WERI-Rb-1 (cell line): ENCODE results near the gene SPOCK3.

Experiments used
- DNase-seq: peaks from one replicate; pipeline ENCODE4 v3.0.0-alpha.2; 2020
- H3K27ac ChIP-seq: fragments of 250-450 bp; sonication (Bioruptor Pico); 2 replicates; pipeline ENCODE4 v1.5.1; 2020; ENCODE audit warnings: mild to moderate bottlenecking, moderate library complexity
- H3K27me3 ChIP-seq: fragments of 250-450 bp; sonication (Bioruptor Pico); 2 replicates; pipeline ENCODE4 v1.5.1; 2021; ENCODE audit warnings: mild to moderate bottlenecking, low read depth, moderate library complexity; ENCODE audit not compliant: insufficient read depth, severe bottlenecking
- H3K36me3 ChIP-seq: fragments of 250-450 bp; sonication (Bioruptor Pico); 2 replicates; pipeline ENCODE4 v1.5.1; 2020; ENCODE audit warnings: mild to moderate bottlenecking, moderate library complexity
- H3K4me3 ChIP-seq: 2 replicates; pipeline ENCODE4 v1.5.1; 2011; ENCODE audit warnings: low read depth, mild to moderate bottlenecking, control low read depth, low read length
- H3K9me3 ChIP-seq: fragments of 250-450 bp; sonication (Bioruptor Pico); 2 replicates; pipeline ENCODE4 v1.5.1; 2021; ENCODE audit warnings: mild to moderate bottlenecking, moderate library complexity; ENCODE audit not compliant: severe bottlenecking
- CTCF ChIP-seq: IDR thresholded peaks from 2 replicates; pipeline ENCODE4 v1.5.1; 2011; ENCODE audit warnings: low read depth, mild to moderate bottlenecking, control low read depth, inconsistent platforms, low read length

SPOCK3 gene

GRCh38 chr4:166902941-166903340 lies 331.4 kb downstream of the SPOCK3 start:
- no peaks in the 10 kb centered on the region for H3K9me3 ChIP-seq
- DNase-seq = no peak
- TF ChIP-seq CTCF = no peak

GRCh38 chr4:166896254-166896653 lies 338.0 kb downstream of the SPOCK3 start:
- Histone ChIP-seq H3K27ac (no peak overlapping the region), H3K36me3 (no peaks in the 10 kb centered on the region), H3K9me3 (no peaks in the 10 kb centered on the region), H3K4me3 (no peak overlapping the region), H3K27me3 (no peaks in the 10 kb centered on the region)
- no peak for DNase-seq
- TF ChIP-seq CTCF = no peak

More at GRCh38 chr4:166902941-166903340, 331.4 kb downstream of the SPOCK3 start:
- no peaks in the 10 kb centered on the region for H3K27me3 ChIP-seq
- H3K36me3 ChIP-seq = no peaks in the 10 kb centered on the region
- no peak overlapping the region for H3K27ac ChIP-seq
- no peak overlapping the region for H3K4me3 ChIP-seq

- no peaks in the 10 kb centered on the region for H3K36me3 ChIP-seq
- H3K27ac ChIP-seq = no peak overlapping the region
- no peak overlapping the region for H3K4me3 ChIP-seq
- no peaks in the 10 kb centered on the region for H3K9me3 ChIP-seq
- TF ChIP-seq CTCF = no peak
- no peaks in the 10 kb centered on the region for H3K27me3 ChIP-seq
- no peak for DNase-seq
These were observed 338.5 kb downstream of the SPOCK3 start for GRCh38 chr4:166895771-166896170.

- Histone ChIP-seq H3K4me3 (no peak overlapping the region), H3K36me3 (no peaks in the 10 kb centered on the region), H3K27me3 (no peaks in the 10 kb centered on the region), H3K27ac (no peak overlapping the region), H3K9me3 (no peaks in the 10 kb centered on the region)
- TF ChIP-seq CTCF = no peak
- no peak for DNase-seq
These were observed 346.8 kb downstream of the SPOCK3 start for GRCh38 chr4:166887457-166887856.

- DNase-seq = no peak
- H3K27ac ChIP-seq = no peak overlapping the region
- no peaks in the 10 kb centered on the region for H3K27me3 ChIP-seq
- H3K4me3 ChIP-seq = no peak overlapping the region
- no peaks in the 10 kb centered on the region for H3K9me3 ChIP-seq
- H3K36me3 ChIP-seq = no peaks in the 10 kb centered on the region
- TF ChIP-seq CTCF = no peak
These were observed 347.6 kb downstream of the SPOCK3 start for GRCh38 chr4:166886718-166887117.

- Histone ChIP-seq H3K9me3 (no peaks in the 10 kb centered on the region), H3K4me3 (no peak overlapping the region), H3K27me3 (no peaks in the 10 kb centered on the region), H3K36me3 (no peaks in the 10 kb centered on the region), H3K27ac (no peak overlapping the region)
- no peak for TF ChIP-seq CTCF
- no peak for DNase-seq
These were observed 352.1 kb downstream of the SPOCK3 start for GRCh38 chr4:166882221-166882620.
